Measurements from ENCODE around the gene COL9A1. TPM values are rescaled to one million over a fixed set of nuclear protein-coding genes. Genes with fewer than 3 reads are reported as not detected.

Gene COL9A1
- total RNA-seq, 1 donor from 2014 or later, result not detected

GRCh38 chr6:70257768-70258273 is 45.1 kb downstream of the COL9A1 start:
- TF ChIP-seq CTCF (IDR thresholded peaks at IDR 0.05), result no peak
- Mint-ChIP-seq H3K27ac (ENCODE audit: unreplicated experiment) (no peak overlapping the region), H3K27me3 (ENCODE audit: unreplicated experiment) (peaks cover 3% of the 10 kb centered on the region), H3K4me3 (ENCODE audit: unreplicated experiment) (no peak overlapping the region), H3K36me3 (ENCODE audit: unreplicated experiment) (no peaks in the 10 kb centered on the region), H3K4me1 (ENCODE audit: unreplicated experiment) (no peaks in the 10 kb centered on the region), H3K9me3 (ENCODE audit: unreplicated experiment) (no peaks in the 10 kb centered on the region)
- DNase-seq (ENCODE audit: extremely low spot score, unreplicated experiment), result no peak

- Mint-ChIP-seq H3K36me3 (ENCODE audit: unreplicated experiment) (no peaks in the 10 kb centered on the region), H3K9me3 (ENCODE audit: unreplicated experiment) (no peaks in the 10 kb centered on the region), H3K4me3 (ENCODE audit: unreplicated experiment) (no peak overlapping the region), H3K27me3 (ENCODE audit: unreplicated experiment) (peaks cover 3% of the 10 kb centered on the region), H3K27ac (ENCODE audit: unreplicated experiment) (no peak overlapping the region), H3K4me1 (ENCODE audit: unreplicated experiment) (no peaks in the 10 kb centered on the region)
- no peak for DNase-seq (ENCODE audit: extremely low spot score, unreplicated experiment)
- TF ChIP-seq CTCF (IDR thresholded peaks at IDR 0.05), result no peak
Measured at GRCh38 chr6:70254784-70255183, 48.1 kb downstream of the COL9A1 start.

GRCh38 chr6:70253923-70254322 is 49.0 kb downstream of the COL9A1 start:
- no peaks in the 10 kb centered on the region for H3K36me3 Mint-ChIP-seq (ENCODE audit: unreplicated experiment)
- TF ChIP-seq CTCF (IDR thresholded peaks at IDR 0.05), result no peak
- H3K4me3 Mint-ChIP-seq (ENCODE audit: unreplicated experiment), result no peak overlapping the region
- no peaks in the 10 kb centered on the region for H3K9me3 Mint-ChIP-seq (ENCODE audit: unreplicated experiment)
- H3K27ac Mint-ChIP-seq (ENCODE audit: unreplicated experiment), result no peak overlapping the region
- H3K4me1 Mint-ChIP-seq (ENCODE audit: unreplicated experiment), result no peaks in the 10 kb centered on the region
- DNase-seq (ENCODE audit: extremely low spot score, unreplicated experiment), result no peak
- peaks cover 3% of the 10 kb centered on the region for H3K27me3 Mint-ChIP-seq (ENCODE audit: unreplicated experiment)

- Mint-ChIP-seq H3K36me3 (ENCODE audit: unreplicated experiment) (no peaks in the 10 kb centered on the region), H3K9me3 (ENCODE audit: unreplicated experiment) (no peaks in the 10 kb centered on the region), H3K27ac (ENCODE audit: unreplicated experiment) (no peak overlapping the region), H3K4me1 (ENCODE audit: unreplicated experiment) (no peaks in the 10 kb centered on the region), H3K4me3 (ENCODE audit: unreplicated experiment) (no peak overlapping the region), H3K27me3 (ENCODE audit: unreplicated experiment) (peaks cover 3% of the 10 kb centered on the region)
- DNase-seq (ENCODE audit: extremely low spot score, unreplicated experiment), result no peak
- no peak for TF ChIP-seq CTCF (IDR thresholded peaks at IDR 0.05)
Measured at GRCh38 chr6:70252604-70253003, 50.3 kb downstream of the COL9A1 start.

GRCh38 chr6:70246118-70246517 is 56.8 kb downstream of the COL9A1 start:
- H3K4me3 Mint-ChIP-seq (ENCODE audit: unreplicated experiment), result no peak overlapping the region
- H3K4me1 Mint-ChIP-seq (ENCODE audit: unreplicated experiment), result no peaks in the 10 kb centered on the region
- H3K27ac Mint-ChIP-seq (ENCODE audit: unreplicated experiment), result no peak overlapping the region
- no peaks in the 10 kb centered on the region for H3K27me3 Mint-ChIP-seq (ENCODE audit: unreplicated experiment)
- no peaks in the 10 kb centered on the region for H3K9me3 Mint-ChIP-seq (ENCODE audit: unreplicated experiment)
- no peak for DNase-seq (ENCODE audit: extremely low spot score, unreplicated experiment)
- no peak for TF ChIP-seq CTCF (IDR thresholded peaks at IDR 0.05)
- H3K36me3 Mint-ChIP-seq (ENCODE audit: unreplicated experiment), result no peaks in the 10 kb centered on the region

Measured in osteocyte (in vitro differentiated cells).